Neural progenitor cell (in vitro differentiated cells): ENCODE data around the gene OR5H2. TPM values are rescaled to one million over a fixed set of nuclear protein-coding genes. Genes with fewer than 3 reads are reported as not detected.

Experiments
- DNase-seq: peaks from one replicate; pipeline ENCODE4 v3.0.0-alpha.2; 2016; ENCODE audit warnings: low spot score
- H2AFZ ChIP-seq: fragments of 200-600 bp; sonication (generic); replicated peaks from 2 replicates; pipeline ENCODE4 v1.6.1; 2016; ENCODE audit warnings: antibody characterized with exemption
- H3F3A ChIP-seq: fragments of 200-600 bp; sonication (generic); 2 replicates; pipeline ENCODE4 v1.6.1; 2016; ENCODE audit warnings: antibody characterized with exemption, low read depth
- H3K27ac ChIP-seq: fragments of 200-600 bp; sonication (generic); 2 replicates; pipeline ENCODE4 v1.5.1; 2016; ENCODE audit warnings: mild to moderate bottlenecking
- H3K27me3 ChIP-seq: fragments of 200-600 bp; sonication (generic); 2 replicates; pipeline ENCODE4 v1.6.1; 2016; ENCODE audit warnings: mild to moderate bottlenecking, moderate library complexity
- H3K36me3 ChIP-seq: fragments of 200-600 bp; sonication (generic); 2 replicates; pipeline ENCODE4 v1.5.1; 2016
- H3K4me1 ChIP-seq: fragments of 200-600 bp; sonication (generic); 2 replicates; pipeline ENCODE4 v1.6.1; 2016; ENCODE audit warnings: mixed run types
- H3K4me2 ChIP-seq: fragments of 200-600 bp; sonication (generic); 2 replicates; pipeline ENCODE4 v1.6.1; 2016
- H3K4me3 ChIP-seq: fragments of 200-600 bp; sonication (generic); 2 replicates; pipeline ENCODE4 v1.5.1; 2016
- H3K79me2 ChIP-seq: fragments of 200-600 bp; sonication (generic); 2 replicates; pipeline ENCODE4 v1.6.1; 2016; ENCODE audit warnings: low read depth
- H3K9ac ChIP-seq: fragments of 200-600 bp; sonication (generic); 2 replicates; pipeline ENCODE4 v1.6.1; 2016
- H3K9me3 ChIP-seq: fragments of 200-600 bp; sonication (generic); 2 replicates; pipeline ENCODE4 v1.5.1; 2016; ENCODE audit warnings: low read depth
- H4K20me1 ChIP-seq: fragments of 200-600 bp; sonication (generic); 2 replicates; pipeline ENCODE4 v1.6.1; 2016; ENCODE audit warnings: low read depth
- H3K27ac Mint-ChIP-seq: 3 replicates; pipeline ENCODE4 v1.8.0; 2021; ENCODE audit warnings: mixed read lengths
- H3K27me3 Mint-ChIP-seq: 2 replicates; pipeline ENCODE4 v1.8.0; 2022; ENCODE audit warnings: low read depth, mild to moderate bottlenecking, inconsistent platforms, moderate library complexity, mixed read lengths; ENCODE audit not compliant: insufficient read depth
- H3K36me3 Mint-ChIP-seq: 3 replicates; pipeline ENCODE4 v1.8.0; 2021; ENCODE audit warnings: mixed read lengths
- H3K4me1 Mint-ChIP-seq: 3 replicates; pipeline ENCODE4 v1.8.0; 2021; ENCODE audit warnings: mixed read lengths
- H3K4me3 Mint-ChIP-seq: 3 replicates; pipeline ENCODE4 v1.8.0; 2021; ENCODE audit warnings: mild to moderate bottlenecking, moderate library complexity, mixed read lengths
- H3K9me3 Mint-ChIP-seq: 3 replicates; pipeline ENCODE4 v1.8.0; 2020; ENCODE audit warnings: mixed read lengths
- EZH2 ChIP-seq: fragments of 200-600 bp; sonication (generic); IDR thresholded peaks from 2 replicates; pipeline ENCODE4 v1.6.1; 2017; ENCODE audit warnings: antibody characterized with exemption, mild to moderate bottlenecking, moderate library complexity
- EZH2phosphoT487 ChIP-seq: fragments of 200-600 bp; sonication (generic); IDR thresholded peaks from 2 replicates; pipeline ENCODE4 v1.6.1; 2017; ENCODE audit warnings: antibody characterized with exemption
- total RNA-seq: library from RNA; depleted of rRNA; stranded (reverse); fragments of >200 nt; gene quantifications from 2 replicates; pipeline ENCODE4 v1.2.3, GENCODE V29; 2015; ENCODE audit warnings: low replicate concordance
- TF ChIP-seq, protein P1 (sequence below): fragments of 200-600 bp; sonication (generic); IDR thresholded peaks from 2 replicates; pipeline ENCODE4 v1.5.1; 2017; ENCODE audit warnings: antibody characterized with exemption, mild to moderate bottlenecking

Gene OR5H2
- total RNA-seq, 1 donor from 2014 or later = not detected

GRCh38 chr3:98331329-98331728 is 49.0 kb downstream of the OR5H2 start:
- H3K4me1 ChIP-seq = no peaks in the 10 kb centered on the region
- H3K4me1 Mint-ChIP-seq = peaks cover 4% of the 10 kb centered on the region
- H3K27ac Mint-ChIP-seq = no peak overlapping the region
- TF ChIP-seq, protein P1, sequence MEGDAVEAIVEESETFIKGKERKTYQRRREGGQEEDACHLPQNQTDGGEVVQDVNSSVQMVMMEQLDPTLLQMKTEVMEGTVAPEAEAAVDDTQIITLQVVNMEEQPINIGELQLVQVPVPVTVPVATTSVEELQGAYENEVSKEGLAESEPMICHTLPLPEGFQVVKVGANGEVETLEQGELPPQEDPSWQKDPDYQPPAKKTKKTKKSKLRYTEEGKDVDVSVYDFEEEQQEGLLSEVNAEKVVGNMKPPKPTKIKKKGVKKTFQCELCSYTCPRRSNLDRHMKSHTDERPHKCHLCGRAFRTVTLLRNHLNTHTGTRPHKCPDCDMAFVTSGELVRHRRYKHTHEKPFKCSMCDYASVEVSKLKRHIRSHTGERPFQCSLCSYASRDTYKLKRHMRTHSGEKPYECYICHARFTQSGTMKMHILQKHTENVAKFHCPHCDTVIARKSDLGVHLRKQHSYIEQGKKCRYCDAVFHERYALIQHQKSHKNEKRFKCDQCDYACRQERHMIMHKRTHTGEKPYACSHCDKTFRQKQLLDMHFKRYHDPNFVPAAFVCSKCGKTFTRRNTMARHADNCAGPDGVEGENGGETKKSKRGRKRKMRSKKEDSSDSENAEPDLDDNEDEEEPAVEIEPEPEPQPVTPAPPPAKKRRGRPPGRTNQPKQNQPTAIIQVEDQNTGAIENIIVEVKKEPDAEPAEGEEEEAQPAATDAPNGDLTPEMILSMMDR = no peak
- no peak for TF ChIP-seq EZH2
- no peak for TF ChIP-seq EZH2phosphoT487
- no peaks in the 10 kb centered on the region for H3K9me3 ChIP-seq
- no peaks in the 10 kb centered on the region for H3K27me3 ChIP-seq
- H3K4me3 Mint-ChIP-seq = no peak overlapping the region
- H3K36me3 Mint-ChIP-seq = no peaks in the 10 kb centered on the region
- DNase-seq = no peak
- H3K4me3 ChIP-seq = no peak overlapping the region
- H3F3A ChIP-seq = no peaks in the 10 kb centered on the region
- no peak overlapping the region for H3K27ac ChIP-seq
- H3K36me3 ChIP-seq = no peaks in the 10 kb centered on the region
- H3K79me2 ChIP-seq = no peaks in the 10 kb centered on the region
- H3K4me2 ChIP-seq = no peak overlapping the region
- H3K9ac ChIP-seq = no peak overlapping the region
- no peaks in the 10 kb centered on the region for H3K9me3 Mint-ChIP-seq
- no peaks in the 10 kb centered on the region for H4K20me1 ChIP-seq
- H3K27me3 Mint-ChIP-seq = no peaks in the 10 kb centered on the region
- peak overlapping the region; percentile 23 for H2AFZ ChIP-seq

Other genes with a start within 250 kb of the OR5H2 start
- not detected in 2 replicates for gene GABRR3, start 247.2 kb upstream of the OR5H2 start, total RNA-seq
- gene OR5AC2, start 195.3 kb upstream of the OR5H2 start, total RNA-seq = not detected in 2 replicates
- gene OR5H1, start 151.8 kb upstream of the OR5H2 start, total RNA-seq = not detected in 2 replicates
- gene OR5H14, start 135.0 kb upstream of the OR5H2 start, total RNA-seq = not detected in 2 replicates
- not detected in 2 replicates for gene OR5H15, start 115.8 kb upstream of the OR5H2 start, total RNA-seq
- gene OR5H6, start 18.3 kb upstream of the OR5H2 start, total RNA-seq = not detected in 2 replicates
- gene OR5K4, start 71.3 kb downstream of the OR5H2 start, total RNA-seq = not detected in 2 replicates
- not detected in 2 replicates for gene OR5K3, start 108.2 kb downstream of the OR5H2 start, total RNA-seq
- not detected in 2 replicates for gene OR5K1, start 180.7 kb downstream of the OR5H2 start, total RNA-seq
- not detected in 2 replicates for gene OR5K2, start 215.2 kb downstream of the OR5H2 start, total RNA-seq
- gene CLDND1, start 240.4 kb downstream of the OR5H2 start, total RNA-seq = 110 and 176 TPM in 2 replicates
- not detected in 2 replicates for gene GPR15, start 249.5 kb downstream of the OR5H2 start, total RNA-seq